ENCODE data around the gene OR2T11. TPM values are rescaled to one million over a fixed set of nuclear protein-coding genes. Genes with fewer than 3 reads are reported as not detected.
"Not testable (repeated sequence)": the region's sequence is repeated elsewhere in the genome, so short reads cannot be mapped to it uniquely, and the experiment has no call there.

Gene OR2T11
- total and polyA plus RNA-seq, 5 donors from 2014 or later, result not detected

DNA sequence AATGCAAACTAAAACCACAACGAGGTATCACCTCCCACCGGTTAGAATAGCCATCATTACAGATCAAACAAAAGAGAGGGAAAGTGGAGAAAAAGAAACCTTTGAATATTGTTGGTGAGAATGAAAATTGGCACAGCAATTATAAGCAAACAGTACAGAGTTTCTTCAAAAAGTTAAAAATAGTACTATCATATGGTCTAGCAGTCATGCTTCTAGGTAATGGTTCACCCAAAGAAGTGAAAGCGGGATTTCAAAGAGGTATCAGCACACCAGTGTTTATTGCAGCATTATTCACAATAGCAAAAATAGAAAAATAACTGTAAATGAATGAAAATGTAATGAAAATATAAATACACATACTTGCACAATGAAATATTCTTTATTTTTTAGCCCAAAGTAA, 45.6 kb downstream of the OR2T11 start:
- Mint-ChIP-seq H3K9me3 (peaks cover 0 to 1% (median 0%) of the 10 kb centered on the region in 7 donors), H3K36me3 (no peaks in the 10 kb centered on the region), H3K4me3 (no peak overlapping the region), H3K27ac (no peak overlapping the region), H3K4me1 (peaks cover 0 to 2% (median under 1%) of the 10 kb centered on the region in 4 donors), H3K27me3 (no peaks in the 10 kb centered on the region)
- Histone ChIP-seq H3K27me3 (ENCODE audit: control insufficient read depth, insufficient read depth, low read length) (no peaks in the 10 kb centered on the region), H3K36me3 (ENCODE audit: control insufficient read depth, insufficient read depth, low read length) (no peaks in the 10 kb centered on the region), H3K4me1 (ENCODE audit: control insufficient read depth, insufficient read depth, low read length, poor library complexity, severe bottlenecking) (no peaks in the 10 kb centered on the region), H3K9me3 (ENCODE audit: control insufficient read depth in 2 of 2, low read length in 2 of 2) (no peaks in the 10 kb centered on the region), H3K27ac (ENCODE audit: insufficient read depth, low read length, poor library complexity, severe bottlenecking) (no peak overlapping the region), H3K4me3 (ENCODE audit: low read depth, low read length) (no peak overlapping the region)
- ATAC-seq (ENCODE audit: low read depth in 2 of 2), result no peak
- DNase-seq, result no peak

DNA sequence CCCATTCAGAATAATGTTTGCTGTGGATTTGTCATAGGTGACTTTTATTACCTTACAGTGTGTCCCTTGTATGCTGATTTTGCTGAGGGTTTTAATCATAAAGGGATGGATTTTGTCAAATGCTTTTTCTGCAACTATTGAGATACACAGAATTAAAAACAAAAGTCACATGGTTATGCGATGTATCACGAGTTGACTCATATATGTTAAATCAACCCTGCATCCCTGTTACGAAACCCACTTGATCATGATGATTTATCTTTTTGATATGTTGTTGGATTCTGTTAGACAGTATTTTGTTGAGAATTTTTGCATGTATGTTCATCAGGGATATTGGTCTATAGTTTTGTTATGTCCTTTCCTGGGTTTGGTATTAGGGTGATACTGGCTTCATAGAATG, 49.6 kb downstream of the OR2T11 start:
- peak overlapping the region in 1 of 3 donors; percentile 11 for H3K27ac Mint-ChIP-seq
- DNase-seq, result no peak
- H3K27me3 ChIP-seq (ENCODE audit: control insufficient read depth, insufficient read depth, low read length), result no peaks in the 10 kb centered on the region
- ATAC-seq (ENCODE audit: low read depth in 2 of 2), result no peak
- H3K4me1 Mint-ChIP-seq, result peaks cover 0 to 2% (median under 1%) of the 10 kb centered on the region in 4 donors
- H3K36me3 Mint-ChIP-seq, result no peaks in the 10 kb centered on the region
- H3K4me1 ChIP-seq (ENCODE audit: control insufficient read depth, insufficient read depth, low read length, poor library complexity, severe bottlenecking), result no peaks in the 10 kb centered on the region
- no peaks in the 10 kb centered on the region for H3K9me3 ChIP-seq (ENCODE audit: control insufficient read depth in 2 of 2, low read length in 2 of 2)
- no peaks in the 10 kb centered on the region for H3K27me3 Mint-ChIP-seq
- no peak overlapping the region for H3K27ac ChIP-seq (ENCODE audit: insufficient read depth, low read length, poor library complexity, severe bottlenecking)
- peaks cover 0 to 1% (median 0%) of the 10 kb centered on the region in 7 donors for H3K9me3 Mint-ChIP-seq
- H3K4me3 Mint-ChIP-seq, result no peak overlapping the region
- H3K36me3 ChIP-seq (ENCODE audit: control insufficient read depth, insufficient read depth, low read length), result no peaks in the 10 kb centered on the region
- H3K4me3 ChIP-seq (ENCODE audit: low read depth, low read length), result no peak overlapping the region

DNA sequence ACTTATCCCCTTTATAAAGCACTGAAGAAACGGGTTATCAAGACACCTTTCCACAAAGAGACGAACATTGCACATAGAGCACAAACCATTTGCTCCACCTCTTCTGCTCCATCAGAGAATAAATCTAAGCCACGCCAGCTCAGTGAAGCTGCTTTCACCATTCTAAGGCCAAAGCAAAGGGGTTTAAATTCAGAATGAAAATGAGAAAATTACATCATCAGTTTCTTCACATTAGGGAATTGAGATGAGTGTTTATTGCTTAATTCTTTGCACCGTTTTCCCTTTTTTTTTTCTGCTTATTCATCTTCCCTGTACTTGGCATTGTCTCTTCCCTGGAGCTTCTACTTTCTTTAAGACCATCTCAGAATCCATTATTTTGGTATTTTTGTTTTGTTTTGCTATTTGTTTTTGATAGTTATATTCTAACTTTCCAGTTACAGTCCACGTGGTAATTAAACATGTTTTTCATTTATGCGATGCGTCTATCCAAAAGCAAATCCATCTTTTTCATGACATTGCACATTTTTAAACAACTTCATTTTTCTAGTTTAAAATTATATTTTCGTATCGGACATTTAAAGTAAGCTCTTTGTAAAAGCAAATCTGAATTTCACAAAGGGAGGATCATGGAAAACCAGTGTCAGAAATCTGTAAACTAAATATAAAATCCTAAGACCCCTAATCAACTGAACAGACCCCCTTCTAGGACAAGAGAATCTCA, 58.5 kb downstream of the OR2T11 start:
- no peak overlapping the region for H3K27ac Mint-ChIP-seq
- no peak for ATAC-seq (ENCODE audit: low read depth in 2 of 2)
- Histone ChIP-seq H3K36me3 (ENCODE audit: control insufficient read depth, insufficient read depth, low read length) (no peaks in the 10 kb centered on the region), H3K9me3 (ENCODE audit: control insufficient read depth in 2 of 2, low read length in 2 of 2) (no peaks in the 10 kb centered on the region), H3K27ac (ENCODE audit: insufficient read depth, low read length, poor library complexity, severe bottlenecking) (no peak overlapping the region), H3K4me1 (ENCODE audit: control insufficient read depth, insufficient read depth, low read length, poor library complexity, severe bottlenecking) (no peaks in the 10 kb centered on the region), H3K4me3 (ENCODE audit: low read depth, low read length) (no peak overlapping the region), H3K27me3 (ENCODE audit: control insufficient read depth, insufficient read depth, low read length) (no peaks in the 10 kb centered on the region)
- H3K4me1 Mint-ChIP-seq, result no peaks in the 10 kb centered on the region
- no peaks in the 10 kb centered on the region for H3K36me3 Mint-ChIP-seq
- H3K4me3 Mint-ChIP-seq, result no peak overlapping the region
- no peaks in the 10 kb centered on the region for H3K27me3 Mint-ChIP-seq
- H3K9me3 Mint-ChIP-seq, result peaks cover 0 to 7% (median 0%) of the 10 kb centered on the region in 7 donors
- no peak for DNase-seq

DNA sequence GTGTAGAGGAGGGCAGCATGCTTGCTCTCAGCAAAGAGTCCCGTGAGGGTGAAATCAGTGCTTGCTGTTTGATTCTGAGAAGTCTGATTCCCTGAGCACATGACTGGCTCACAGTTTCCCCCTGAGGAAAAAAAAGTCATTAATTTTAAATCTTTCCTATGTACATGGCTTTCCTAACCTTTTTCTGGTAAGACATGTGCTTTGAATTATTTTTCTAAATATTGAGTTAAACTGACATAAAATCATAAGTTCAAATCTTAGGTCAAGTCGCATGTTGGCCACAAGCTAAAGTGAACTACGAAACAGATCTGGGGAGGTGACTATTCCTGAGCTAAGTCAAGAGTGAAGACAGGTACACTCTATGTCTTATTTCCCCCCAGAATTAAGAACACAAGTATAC, 60.2 kb downstream of the OR2T11 start, which contains the start of gene OR2T34:
Gene OR2T34 (minus strand): TSS at position 101 of the 400 bp plus-strand sequence. CDS start 0 bp downstream, at position 101.
- H3K36me3 Mint-ChIP-seq; H3K27me3 Mint-ChIP-seq; H3K36me3 ChIP-seq (ENCODE audit: control insufficient read depth, insufficient read depth, low read length); H3K4me3 Mint-ChIP-seq; DNase-seq; ATAC-seq (ENCODE audit: low read depth in 2 of 2); H3K9me3 ChIP-seq (ENCODE audit: control insufficient read depth in 2 of 2, low read length in 2 of 2); H3K27ac ChIP-seq (ENCODE audit: insufficient read depth, low read length, poor library complexity, severe bottlenecking); H3K27ac Mint-ChIP-seq; H3K9me3 Mint-ChIP-seq; H3K4me1 ChIP-seq (ENCODE audit: control insufficient read depth, insufficient read depth, low read length, poor library complexity, severe bottlenecking); H3K4me3 ChIP-seq (ENCODE audit: low read depth, low read length); H3K4me1 Mint-ChIP-seq; H3K27me3 ChIP-seq (ENCODE audit: control insufficient read depth, insufficient read depth, low read length): not testable (repeated sequence)

DNA sequence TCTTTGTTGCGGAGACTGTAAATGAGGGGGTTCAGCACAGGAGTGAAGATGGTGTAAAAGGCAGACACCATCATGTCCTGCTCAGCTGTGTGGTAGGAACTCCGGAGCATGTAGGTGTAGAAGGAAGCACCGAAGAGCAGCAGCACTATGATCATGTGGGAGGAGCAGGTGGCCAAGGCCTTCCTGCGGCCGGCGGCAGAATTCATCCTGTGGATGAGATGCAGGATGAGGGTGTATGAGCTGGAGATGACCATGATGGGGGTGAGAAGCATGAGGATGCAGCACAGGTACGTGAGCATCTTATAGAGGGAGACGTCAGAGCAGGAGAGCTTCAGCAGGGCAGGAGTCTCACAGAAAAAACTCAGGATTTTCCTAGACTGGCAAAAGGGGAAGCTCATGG, 61.0 kb downstream of the OR2T11 start:
- not testable (repeated sequence) for H3K27ac Mint-ChIP-seq; H3K4me3 Mint-ChIP-seq; H3K36me3 Mint-ChIP-seq; H3K36me3 ChIP-seq (ENCODE audit: control insufficient read depth, insufficient read depth, low read length); ATAC-seq (ENCODE audit: low read depth in 2 of 2); H3K27me3 Mint-ChIP-seq; H3K4me1 ChIP-seq (ENCODE audit: control insufficient read depth, insufficient read depth, low read length, poor library complexity, severe bottlenecking); H3K27me3 ChIP-seq (ENCODE audit: control insufficient read depth, insufficient read depth, low read length); H3K9me3 Mint-ChIP-seq; DNase-seq; H3K9me3 ChIP-seq (ENCODE audit: control insufficient read depth in 2 of 2, low read length in 2 of 2); H3K27ac ChIP-seq (ENCODE audit: insufficient read depth, low read length, poor library complexity, severe bottlenecking); H3K4me3 ChIP-seq (ENCODE audit: low read depth, low read length)
- peaks cover 0 to 10% (median 1%) of the 10 kb centered on the region in 4 donors for H3K4me1 Mint-ChIP-seq

Other genes with a start within 250 kb of the OR2T11 start
- not detected for gene OR2T1, start 232.0 kb downstream of the OR2T11 start, total RNA-seq
- gene OR2T1, start 232.0 kb downstream of the OR2T11 start, polyA plus RNA-seq, result not detected
- gene OR2T2, start 189.5 kb downstream of the OR2T11 start, total RNA-seq, result not detected
- not detected for gene OR2T2, start 189.5 kb downstream of the OR2T11 start, polyA plus RNA-seq
- not detected for gene OR2T3, start 161.7 kb downstream of the OR2T11 start, total RNA-seq
- not detected for gene OR2T3, start 161.7 kb downstream of the OR2T11 start, polyA plus RNA-seq
- gene OR2T5, start 146.5 kb downstream of the OR2T11 start, total RNA-seq, result not detected
- gene OR2T5, start 146.5 kb downstream of the OR2T11 start, polyA plus RNA-seq, result not detected
- gene OR2G6, start 127.0 kb downstream of the OR2T11 start, total RNA-seq, result not detected
- gene OR2G6, start 127.0 kb downstream of the OR2T11 start, polyA plus RNA-seq, result not detected
- gene OR2T29, start 72.3 kb downstream of the OR2T11 start, total RNA-seq, result not detected
- gene OR2T29, start 72.3 kb downstream of the OR2T11 start, polyA plus RNA-seq, result not detected
- gene OR2T34, start 60.3 kb downstream of the OR2T11 start, total RNA-seq, result not detected
- not detected for gene OR2T34, start 60.3 kb downstream of the OR2T11 start, polyA plus RNA-seq
- gene OR2T10, start 37.4 kb downstream of the OR2T11 start, total RNA-seq, result not detected
- not detected for gene OR2T10, start 37.4 kb downstream of the OR2T11 start, polyA plus RNA-seq
- not detected for gene OR2T35, start 10.2 kb upstream of the OR2T11 start, total RNA-seq
- not detected for gene OR2T35, start 10.2 kb upstream of the OR2T11 start, polyA plus RNA-seq
- not detected for gene OR2T27, start 20.4 kb upstream of the OR2T11 start, total RNA-seq
- gene OR2T27, start 20.4 kb upstream of the OR2T11 start, polyA plus RNA-seq, result not detected
- gene OR14I1, start 67.7 kb upstream of the OR2T11 start, total RNA-seq, result not detected
- not detected for gene OR14I1, start 67.7 kb upstream of the OR2T11 start, polyA plus RNA-seq
- not detected for gene LYPD8, start 120.7 kb upstream of the OR2T11 start, total RNA-seq
- under 1 TPM in 1 of 4 donors, not detected in 3; 0.22 TPM for gene LYPD8, start 120.7 kb upstream of the OR2T11 start, polyA plus RNA-seq
- 18.3 TPM for gene SH3BP5L, start 190.8 kb upstream of the OR2T11 start, total RNA-seq
- gene SH3BP5L, start 190.8 kb upstream of the OR2T11 start, polyA plus RNA-seq, result 1 to 10 TPM; 2.2 to 6.5 (median 4.5) TPM
- gene ZNF672, start 203.1 kb upstream of the OR2T11 start, total RNA-seq, result 39.1 TPM
- gene ZNF672, start 203.1 kb upstream of the OR2T11 start, polyA plus RNA-seq, result 10 to 100 TPM; 24.8 to 33.3 (median 27.5) TPM
- 50.6 TPM for gene ZNF692, start 224.0 kb upstream of the OR2T11 start, total RNA-seq
- gene ZNF692, start 224.0 kb upstream of the OR2T11 start, polyA plus RNA-seq, result 1 to 10 TPM; 6.0 to 9.8 (median 7.2) TPM